ENCODE data around the gene OSBPL10. TPM values are rescaled to one million over a fixed set of nuclear protein-coding genes. Genes with fewer than 3 reads are reported as not detected.

The OSBPL10 gene
- total and polyA plus RNA-seq, 2 donors = 58.0 to 62.4 TPM

- no peak for DNase-seq (ENCODE audit: extremely low spot score)
- Histone ChIP-seq H3K27ac (ENCODE audit: low read depth) (no peak overlapping the region), H3K4me3 (ENCODE audit: low read depth, low read length) (no peak overlapping the region), H3K36me3 (ENCODE audit: insufficient read depth) (no peaks in the 10 kb centered on the region), H3K4me1 (ENCODE audit: insufficient read depth) (no peaks in the 10 kb centered on the region)
These were observed 132.2 kb downstream of the OSBPL10 start for GRCh38 chr3:31848911-31849310.

GRCh38 chr3:31848163-31848818, 132.8 kb downstream of the OSBPL10 start:
- Histone ChIP-seq H3K4me3 (ENCODE audit: low read depth, low read length) (no peak overlapping the region), H3K27ac (ENCODE audit: low read depth) (no peak overlapping the region), H3K36me3 (ENCODE audit: insufficient read depth) (no peaks in the 10 kb centered on the region), H3K4me1 (ENCODE audit: insufficient read depth) (no peaks in the 10 kb centered on the region)
- 85% methylated on average over 6 of the region's 6 CpGs for WGBS
- no peak for DNase-seq (ENCODE audit: extremely low spot score)

GRCh38 chr3:31847760-31848159, 133.3 kb downstream of the OSBPL10 start:
- Histone ChIP-seq H3K27ac (ENCODE audit: low read depth) (no peak overlapping the region), H3K4me1 (ENCODE audit: insufficient read depth) (no peaks in the 10 kb centered on the region), H3K4me3 (ENCODE audit: low read depth, low read length) (no peak overlapping the region), H3K36me3 (ENCODE audit: insufficient read depth) (no peaks in the 10 kb centered on the region)
- no peak for DNase-seq (ENCODE audit: extremely low spot score)
- WGBS = 96% methylated on average over 6 of the region's 6 CpGs

GRCh38 chr3:31841515-31841914, 139.5 kb downstream of the OSBPL10 start:
- WGBS = 79% methylated on average over 2 of the region's 2 CpGs
- Histone ChIP-seq H3K36me3 (ENCODE audit: insufficient read depth) (no peaks in the 10 kb centered on the region), H3K4me1 (ENCODE audit: insufficient read depth) (no peaks in the 10 kb centered on the region), H3K27ac (ENCODE audit: low read depth) (no peak overlapping the region), H3K4me3 (ENCODE audit: low read depth, low read length) (no peak overlapping the region)
- no peak for DNase-seq (ENCODE audit: extremely low spot score)

GRCh38 chr3:31840252-31840651, 140.8 kb downstream of the OSBPL10 start:
- no peak overlapping the region for H3K4me3 ChIP-seq (ENCODE audit: low read depth, low read length)
- no peaks in the 10 kb centered on the region for H3K4me1 ChIP-seq (ENCODE audit: insufficient read depth)
- WGBS = 92% methylated on average over 4 of the region's 4 CpGs
- H3K36me3 ChIP-seq (ENCODE audit: insufficient read depth) = no peaks in the 10 kb centered on the region
- DNase-seq (ENCODE audit: extremely low spot score) = no peak
- H3K27ac ChIP-seq (ENCODE audit: low read depth) = no peak overlapping the region

- no peak overlapping the region for H3K27ac ChIP-seq (ENCODE audit: low read depth)
- no peak overlapping the region for H3K4me3 ChIP-seq (ENCODE audit: low read depth, low read length)
- H3K4me1 ChIP-seq (ENCODE audit: insufficient read depth) = no peaks in the 10 kb centered on the region
- WGBS = 84% methylated on average over 2 of the region's 2 CpGs
- no peak for DNase-seq (ENCODE audit: extremely low spot score)
- no peaks in the 10 kb centered on the region for H3K36me3 ChIP-seq (ENCODE audit: insufficient read depth)
These were observed 141.7 kb downstream of the OSBPL10 start for GRCh38 chr3:31839144-31839917.

GRCh38 chr3:31836131-31837075, 144.7 kb downstream of the OSBPL10 start:
- no peaks in the 10 kb centered on the region for H3K36me3 ChIP-seq (ENCODE audit: insufficient read depth)
- no peak overlapping the region for H3K4me3 ChIP-seq (ENCODE audit: low read depth, low read length)
- H3K27ac ChIP-seq (ENCODE audit: low read depth) = no peak overlapping the region
- DNase-seq (ENCODE audit: extremely low spot score) = no peak
- no peaks in the 10 kb centered on the region for H3K4me1 ChIP-seq (ENCODE audit: insufficient read depth)
- 65% methylated on average over 6 of the region's 6 CpGs for WGBS

- no peak overlapping the region for H3K27ac ChIP-seq (ENCODE audit: low read depth)
- H3K36me3 ChIP-seq (ENCODE audit: insufficient read depth) = no peaks in the 10 kb centered on the region
- WGBS = 45% methylated on average over 6 of the region's 6 CpGs
- no peak overlapping the region for H3K4me3 ChIP-seq (ENCODE audit: low read depth, low read length)
- no peaks in the 10 kb centered on the region for H3K4me1 ChIP-seq (ENCODE audit: insufficient read depth)
- no peak for DNase-seq (ENCODE audit: extremely low spot score)
These were observed 147.5 kb downstream of the OSBPL10 start for GRCh38 chr3:31833391-31834190.

GRCh38 chr3:31832551-31832950, 148.5 kb downstream of the OSBPL10 start:
- 73% methylated on average over 5 of the region's 5 CpGs for WGBS
- Histone ChIP-seq H3K4me3 (ENCODE audit: low read depth, low read length) (no peak overlapping the region), H3K4me1 (ENCODE audit: insufficient read depth) (no peaks in the 10 kb centered on the region), H3K27ac (ENCODE audit: low read depth) (no peak overlapping the region), H3K36me3 (ENCODE audit: insufficient read depth) (no peaks in the 10 kb centered on the region)
- DNase-seq (ENCODE audit: extremely low spot score) = no peak

GRCh38 chr3:31831591-31831990, 149.5 kb downstream of the OSBPL10 start:
- Histone ChIP-seq H3K4me3 (ENCODE audit: low read depth, low read length) (no peak overlapping the region), H3K4me1 (ENCODE audit: insufficient read depth) (no peaks in the 10 kb centered on the region), H3K27ac (ENCODE audit: low read depth) (no peak overlapping the region), H3K36me3 (ENCODE audit: insufficient read depth) (no peaks in the 10 kb centered on the region)
- WGBS = 62% methylated on average over 4 of the region's 4 CpGs
- DNase-seq (ENCODE audit: extremely low spot score) = no peak

GRCh38 chr3:31829826-31830426, 151.1 kb downstream of the OSBPL10 start:
- Histone ChIP-seq H3K4me3 (ENCODE audit: low read depth, low read length) (no peak overlapping the region), H3K27ac (ENCODE audit: low read depth) (no peak overlapping the region), H3K36me3 (ENCODE audit: insufficient read depth) (no peaks in the 10 kb centered on the region), H3K4me1 (ENCODE audit: insufficient read depth) (no peaks in the 10 kb centered on the region)
- WGBS = 81% methylated on average over 17 of the region's 17 CpGs
- DNase-seq (ENCODE audit: extremely low spot score) = no peak

- WGBS = 92% methylated on average over 6 of the region's 6 CpGs
- H3K4me1 ChIP-seq (ENCODE audit: insufficient read depth) = no peaks in the 10 kb centered on the region
- no peaks in the 10 kb centered on the region for H3K36me3 ChIP-seq (ENCODE audit: insufficient read depth)
- H3K4me3 ChIP-seq (ENCODE audit: low read depth, low read length) = no peak overlapping the region
- no peak overlapping the region for H3K27ac ChIP-seq (ENCODE audit: low read depth)
- no peak for DNase-seq (ENCODE audit: extremely low spot score)
These were observed 152.1 kb downstream of the OSBPL10 start for GRCh38 chr3:31829010-31829409.

- Histone ChIP-seq H3K4me1 (ENCODE audit: insufficient read depth) (no peaks in the 10 kb centered on the region), H3K4me3 (ENCODE audit: low read depth, low read length) (no peak overlapping the region), H3K27ac (ENCODE audit: low read depth) (no peak overlapping the region), H3K36me3 (ENCODE audit: insufficient read depth) (no peaks in the 10 kb centered on the region)
- 57% methylated on average over 1 of the region's 1 CpG for WGBS
- DNase-seq (ENCODE audit: extremely low spot score) = no peak
These were observed 153.1 kb downstream of the OSBPL10 start for GRCh38 chr3:31828007-31828406.

Measured in urinary bladder (tissue), 4 donors.